GM18526 (cell line): ENCODE results near the gene DRAM2.

ENCODE experiments used
- POLR2A ChIP-seq: IDR thresholded peaks from 3 replicates; pipeline ENCODE4 v1.6.1; 2011; ENCODE audit not compliant: insufficient read length; ENCODE audit errors: extremely low read depth

The DRAM2 gene

GRCh38 chr1:111154021-111154999, 14.4 kb upstream of the DRAM2 start:
- no peak for TF ChIP-seq POLR2A

GRCh38 chr1:111151838-111152237, 11.9 kb upstream of the DRAM2 start:
- no peak for TF ChIP-seq POLR2A

- no peak for TF ChIP-seq POLR2A
Observed at GRCh38 chr1:111148376-111148881, 8.5 kb upstream of the DRAM2 start.

- no peak for TF ChIP-seq POLR2A
Observed at GRCh38 chr1:111147948-111148347, 8.1 kb upstream of the DRAM2 start.

GRCh38 chr1:111145963-111146768, 6.3 kb upstream of the DRAM2 start:
- no peak for TF ChIP-seq POLR2A

- TF ChIP-seq POLR2A: no peak
Observed at GRCh38 chr1:111145542-111145941, 5.6 kb upstream of the DRAM2 start.

GRCh38 chr1:111142356-111142975, 2.6 kb upstream of the DRAM2 start:
- no peak for TF ChIP-seq POLR2A

- no peak for TF ChIP-seq POLR2A
Observed at GRCh38 chr1:111141245-111142220, 1.6 kb upstream of the DRAM2 start.

- no peak for TF ChIP-seq POLR2A
Observed at GRCh38 chr1:111140680-111140967, 731 bp upstream of the DRAM2 start.

- TF ChIP-seq POLR2A: peak; percentile 10
Observed at GRCh38 chr1:111139324-111139955, 453 bp downstream of the DRAM2 start.

- TF ChIP-seq POLR2A: no peak
Observed at GRCh38 chr1:111133866-111134265, 6.0 kb downstream of the DRAM2 start.

GRCh38 chr1:111131693-111132092, 8.2 kb downstream of the DRAM2 start:
- no peak for TF ChIP-seq POLR2A

GRCh38 chr1:111129376-111129775, 10.5 kb downstream of the DRAM2 start:
- no peak for TF ChIP-seq POLR2A
